HCT116 (cell line): ENCODE measurements around the gene PACSIN2. TPM values are rescaled to one million over a fixed set of nuclear protein-coding genes. Genes with fewer than 3 reads are reported as not detected.
A peak's percentile ranks its signal among the peaks of the same experiment; 100 is the strongest.

ENCODE experiments used
- ATAC-seq: fragments of 200-7000 bp; cut with Tn5 transposase; 2 replicates; pipeline ENCODE4 v1.9.1; 2020; ENCODE audit warnings: mild to moderate bottlenecking, moderate library complexity
- BruUV-seq: library from RNA; stranded (reverse); fragments of 400-500 nt; replicated peaks from 2 replicates; lab custom pipeline; 2021; lab: Mats Ljungman, UMichigan
- CTCF ChIA-PET: fragments of 300-600 bp; sonication (Branson Sonifier 250); formaldehyde crosslinking; loops from one replicate; lab custom pipeline; 2021; ENCODE audit warnings: antibody characterized with exemption; lab: Charles Lee
- POLR2A ChIA-PET: fragments of 300-600, 350-600 bp; sonication (Branson Sonifier 250); formaldehyde crosslinking; loops from one replicate; lab custom pipeline; 2021; ENCODE audit warnings: antibody characterized with exemption; lab: Charles Lee
- RAD21 ChIA-PET, 2 experiments: fragments of 300-600 bp; sonication (Branson Sonifier 250); formaldehyde crosslinking; loops; one replicate each; lab custom pipeline; 2023; ENCODE audit warnings: low total read pairs in 2 of 2; ENCODE audit not compliant: uncharacterized antibody in 2 of 2, unreplicated experiment in 2 of 2, low non-redundant PET in 1 of 2; lab: Charles Lee
- DNase-seq: peaks from one replicate; pipeline ENCODE4 v3.0.0-alpha.2; 2010; ENCODE audit warnings: low read depth, low spot score
- H2AFZ ChIP-seq: fragments of 200-600 bp; shearing (Covaris generic), sonication (generic); 2 replicates; pipeline ENCODE4 v1.6.1; 2017; ENCODE audit warnings: low read depth, mixed run types, mixed read lengths, antibody characterized with exemption, low read length; ENCODE audit not compliant: poor library complexity, severe bottlenecking
- H3K27ac ChIP-seq: 2 replicates; pipeline ENCODE4 v1.5.1; 2012; ENCODE audit warnings: low read depth, low read length
- H3K27me3 ChIP-seq: fragments of 200-600 bp; sonication (generic); 2 replicates; pipeline ENCODE4 v1.6.1; 2016; ENCODE audit warnings: mixed run types, low read length, mixed read lengths; ENCODE audit not compliant: insufficient read depth
- H3K36me3 ChIP-seq, 2 experiments: fragments of 200-500 bp in 1 of 2; fragments of 200-600 bp in 1 of 2; sonication (Bioruptor generic) in 1 of 2; sonication (generic) in 1 of 2; 2 replicates each; pipeline versions ENCODE4 v1.5.1 to v1.6.1; 2014 to 2016; ENCODE audit warnings: low read length in 2 of 2, inconsistent platforms in 1 of 2, mixed read lengths in 1 of 2, mixed run types in 1 of 2; ENCODE audit not compliant: insufficient read depth in 2 of 2, control insufficient read depth in 1 of 2
- H3K4me1 ChIP-seq, 2 experiments: fragments of 200-600 bp in 1 of 2; sonication (generic) in 1 of 2; 2 replicates each; pipeline versions ENCODE4 v1.5.1 to v1.6.1; 2012 to 2017; ENCODE audit warnings: low read length in 2 of 2, inconsistent platforms in 1 of 2, mild to moderate bottlenecking in 1 of 2, mixed read lengths in 1 of 2, mixed run types in 1 of 2, moderate library complexity in 1 of 2; ENCODE audit not compliant: insufficient read depth in 2 of 2, control insufficient read depth in 1 of 2
- H3K4me2 ChIP-seq: fragments of 200-600 bp; sonication (generic); 2 replicates; pipeline ENCODE4 v1.6.1; 2017; ENCODE audit warnings: mixed run types, low read length, mixed read lengths
- H3K4me3 ChIP-seq, 2 experiments: fragments of 200-600 bp in 1 of 2; sonication (generic) in 1 of 2; replicated peaks in 1 of 2; 2 replicates each; pipeline ENCODE4 v1.5.1; 2011 to 2016; ENCODE audit warnings: low read length in 2 of 2, control low read depth in 1 of 2, low read depth in 1 of 2, mild to moderate bottlenecking in 1 of 2, mixed read lengths in 1 of 2, mixed run types in 1 of 2
- H3K79me2 ChIP-seq: fragments of 200-600 bp; sonication (generic); 2 replicates; pipeline ENCODE4 v1.6.1; 2017; ENCODE audit warnings: mild to moderate bottlenecking, mixed run types, low read length, moderate library complexity, mixed read lengths; ENCODE audit not compliant: insufficient read depth
- H3K9ac ChIP-seq: fragments of 200-600 bp; sonication (generic); 2 replicates; pipeline ENCODE4 v1.6.1; 2016; ENCODE audit warnings: low read length, mixed read lengths
- H3K9me2 ChIP-seq: fragments of 200-600 bp; sonication (generic), shearing (Covaris generic); 2 replicates; pipeline ENCODE4 v1.6.1; 2017; ENCODE audit warnings: mixed run types, mild to moderate bottlenecking, moderate library complexity; ENCODE audit not compliant: insufficient read depth
- H3K9me3 ChIP-seq, 2 experiments: fragments of 200-500 bp in 1 of 2; fragments of 200-600 bp in 1 of 2; sonication (Bioruptor generic) in 1 of 2; sonication (generic) in 1 of 2; 2 replicates each; pipeline ENCODE4 v1.6.1; 2014 to 2017; ENCODE audit warnings: low read length in 2 of 2, mixed read lengths in 2 of 2, inconsistent platforms in 1 of 2, low read depth in 1 of 2, mild to moderate bottlenecking in 1 of 2, mixed run types in 1 of 2, moderate library complexity in 1 of 2; ENCODE audit not compliant: control insufficient read depth in 1 of 2, insufficient read depth in 1 of 2
- H4K20me1 ChIP-seq: fragments of 200-600 bp; sonication (generic), shearing (Covaris generic); 2 replicates; pipeline ENCODE4 v1.6.1; 2017; ENCODE audit warnings: mixed run types, mild to moderate bottlenecking, moderate library complexity; ENCODE audit not compliant: insufficient read depth
- CEBPB ChIP-seq: IDR thresholded peaks from 2 replicates; pipeline ENCODE4 v1.6.1; 2012; ENCODE audit warnings: low read depth
- EGR1 ChIP-seq: IDR thresholded peaks from 2 replicates; pipeline ENCODE4 v1.6.1; 2012; ENCODE audit warnings: low read depth
- ELF1 ChIP-seq: IDR thresholded peaks from 2 replicates; pipeline ENCODE4 v1.6.1; 2012; ENCODE audit warnings: low read depth, borderline replicate concordance
- EZH2 ChIP-seq: fragments of 200-600 bp; sonication (generic); IDR thresholded peaks from 2 replicates; pipeline ENCODE4 v1.6.1; 2017; ENCODE audit warnings: antibody characterized with exemption, mixed run types
- FOSL1 ChIP-seq: IDR thresholded peaks from 2 replicates; pipeline ENCODE4 v1.6.1; 2012; ENCODE audit warnings: low read depth
- JUND ChIP-seq: IDR thresholded peaks from 2 replicates; pipeline ENCODE4 v1.6.1; 2012
- POLR2AphosphoS5 ChIP-seq: IDR thresholded peaks from 2 replicates; pipeline ENCODE4 v1.6.1; 2011; ENCODE audit warnings: mild to moderate bottlenecking, low read depth, low read length, moderate library complexity
- RAD21 ChIP-seq: IDR thresholded peaks from 2 replicates; pipeline ENCODE4 v1.6.1; 2012; ENCODE audit warnings: low read depth, mild to moderate bottlenecking
- SRF ChIP-seq: IDR thresholded peaks from 2 replicates; pipeline ENCODE4 v1.6.1; 2012; ENCODE audit warnings: low read depth
- ZFX ChIP-seq: fragments of 450-650 bp; IDR thresholded peaks from 2 replicates; pipeline ENCODE4 v1.6.1; 2017
- intact Hi-C: fragments of 100-400 bp; cut with micrococcal nuclease; formaldehyde crosslinking; loops from 2 replicates; pipeline ENCODE4 v1.10.0; 2022
- total RNA-seq: library from RNA; stranded (reverse); gene quantifications from one replicate; pipeline ENCODE4 v1.2.1, GENCODE V29; 2021; ENCODE audit not compliant: unreplicated experiment
- TF ChIP-seq, protein P1 (sequence below): IDR thresholded peaks from 2 replicates; pipeline ENCODE4 v1.6.1; 2012; ENCODE audit warnings: low read depth

The PACSIN2 gene
- total RNA-seq, 1 experiment from 2014 or later = 48.2 TPM

DNA sequence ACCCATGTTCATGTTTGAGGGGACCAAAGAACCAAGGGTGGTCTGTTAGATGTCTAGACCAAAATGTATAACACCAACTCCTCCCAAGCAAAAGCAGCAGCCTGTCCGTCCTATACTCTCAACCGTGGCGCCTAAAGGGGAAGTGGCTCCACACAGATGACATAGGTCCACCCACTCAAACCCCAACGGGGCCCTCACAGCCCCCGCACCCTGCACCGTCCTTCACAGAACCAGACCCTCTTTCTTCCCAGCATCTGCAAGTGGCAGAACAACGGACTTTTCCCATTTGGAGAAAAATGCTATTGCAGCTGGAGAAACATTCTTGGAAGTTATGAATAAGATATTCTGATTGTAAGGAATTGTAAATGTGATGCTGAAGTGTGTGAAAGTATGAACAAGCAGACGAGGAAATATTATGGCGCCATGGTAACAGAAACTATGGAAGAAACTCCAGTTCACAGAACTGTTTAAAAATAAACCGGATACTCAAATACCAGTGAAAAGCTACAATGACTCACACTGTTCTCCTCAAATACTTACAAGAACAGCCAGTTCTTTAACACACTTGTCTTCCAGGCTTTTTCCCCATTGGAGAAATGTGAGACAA is 81.4 kb downstream of the PACSIN2 start:
- CTCF ChIA-PET = no interaction called here
- H3K9me3 ChIP-seq = no peaks in the 10 kb centered on the region
- no peak overlapping the region for H3K27ac ChIP-seq
- no peak for TF ChIP-seq ZFX
- no peak for TF ChIP-seq EZH2
- TF ChIP-seq CEBPB = no peak
- TF ChIP-seq FOSL1 = no peak
- no peak for TF ChIP-seq ELF1
- no peak for TF ChIP-seq SRF
- TF ChIP-seq, protein P1, sequence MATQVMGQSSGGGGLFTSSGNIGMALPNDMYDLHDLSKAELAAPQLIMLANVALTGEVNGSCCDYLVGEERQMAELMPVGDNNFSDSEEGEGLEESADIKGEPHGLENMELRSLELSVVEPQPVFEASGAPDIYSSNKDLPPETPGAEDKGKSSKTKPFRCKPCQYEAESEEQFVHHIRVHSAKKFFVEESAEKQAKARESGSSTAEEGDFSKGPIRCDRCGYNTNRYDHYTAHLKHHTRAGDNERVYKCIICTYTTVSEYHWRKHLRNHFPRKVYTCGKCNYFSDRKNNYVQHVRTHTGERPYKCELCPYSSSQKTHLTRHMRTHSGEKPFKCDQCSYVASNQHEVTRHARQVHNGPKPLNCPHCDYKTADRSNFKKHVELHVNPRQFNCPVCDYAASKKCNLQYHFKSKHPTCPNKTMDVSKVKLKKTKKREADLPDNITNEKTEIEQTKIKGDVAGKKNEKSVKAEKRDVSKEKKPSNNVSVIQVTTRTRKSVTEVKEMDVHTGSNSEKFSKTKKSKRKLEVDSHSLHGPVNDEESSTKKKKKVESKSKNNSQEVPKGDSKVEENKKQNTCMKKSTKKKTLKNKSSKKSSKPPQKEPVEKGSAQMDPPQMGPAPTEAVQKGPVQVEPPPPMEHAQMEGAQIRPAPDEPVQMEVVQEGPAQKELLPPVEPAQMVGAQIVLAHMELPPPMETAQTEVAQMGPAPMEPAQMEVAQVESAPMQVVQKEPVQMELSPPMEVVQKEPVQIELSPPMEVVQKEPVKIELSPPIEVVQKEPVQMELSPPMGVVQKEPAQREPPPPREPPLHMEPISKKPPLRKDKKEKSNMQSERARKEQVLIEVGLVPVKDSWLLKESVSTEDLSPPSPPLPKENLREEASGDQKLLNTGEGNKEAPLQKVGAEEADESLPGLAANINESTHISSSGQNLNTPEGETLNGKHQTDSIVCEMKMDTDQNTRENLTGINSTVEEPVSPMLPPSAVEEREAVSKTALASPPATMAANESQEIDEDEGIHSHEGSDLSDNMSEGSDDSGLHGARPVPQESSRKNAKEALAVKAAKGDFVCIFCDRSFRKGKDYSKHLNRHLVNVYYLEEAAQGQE = no peak
- TF ChIP-seq EGR1 = no peak
- no peak for TF ChIP-seq RAD21
- TF ChIP-seq JUND = no peak
- no peak for TF ChIP-seq POLR2AphosphoS5
- peak overlapping the region; percentile 10 for H3K4me2 ChIP-seq
- H3K4me1 ChIP-seq = peaks cover 27 to 54% of the 10 kb centered on the region in 2 experiments
- ATAC-seq (no peak), DNase-seq (no peak)
- H3K4me3 ChIP-seq = no peak overlapping the region
- peaks cover 79% of the 10 kb centered on the region for H3K79me2 ChIP-seq
- no peaks in the 10 kb centered on the region for H4K20me1 ChIP-seq
- POLR2A ChIA-PET = interaction anchor here (0.6 kb wide), 1 partner anchor 63 kb away, joined by 3 read pairs; no protein-coding TSS in a partner anchor
- RAD21 ChIA-PET = no interaction called here
- H2AFZ ChIP-seq = no peak overlapping the region
- no TSS peak for BruUV-seq
- H3K9me2 ChIP-seq = no peaks in the 10 kb centered on the region
- H3K27me3 ChIP-seq = no peaks in the 10 kb centered on the region
- H3K36me3 ChIP-seq = no peaks in the 10 kb centered on the region
- intact Hi-C loops = loop anchor here (10.0 kb wide), 1 partner anchor 161 kb away; no protein-coding TSS in a partner anchor
- H3K9ac ChIP-seq = no peak overlapping the region
